ENCODE data around the gene UBE2E3. TPM values are rescaled to one million over a fixed set of nuclear protein-coding genes. Genes with fewer than 3 reads are reported as not detected.

The UBE2E3 gene
- total and polyA plus RNA-seq, 2 experiments from 2014 or later: 111 to 112 TPM

- Mint-ChIP-seq H3K4me3 (no peak overlapping the region), H3K36me3 (ENCODE audit: low read depth) (no peaks in the 10 kb centered on the region), H3K4me1 (peaks cover 12% of the 10 kb centered on the region; the same call in 2 of the 3 replicates), H3K27ac (no peak overlapping the region), H3K9me3 (no peaks in the 10 kb centered on the region), H3K27me3 (ENCODE audit: insufficient read depth, low read depth, poor library complexity) (no peaks in the 10 kb centered on the region)
- H3F3A ChIP-seq (replicated peaks; ENCODE audit: low read depth): no peaks in the 10 kb centered on the region
- H3K4me2 ChIP-seq: no peak overlapping the region
- H3K36me3 ChIP-seq (ENCODE audit: insufficient read depth): no peaks in the 10 kb centered on the region
- H3K27me3 ChIP-seq (ENCODE audit: insufficient read depth): no peaks in the 10 kb centered on the region
- no peak for ATAC-seq
- peaks cover 7% of the 10 kb centered on the region for H3K4me1 ChIP-seq (ENCODE audit: insufficient read depth)
- DNase-seq (ENCODE audit: low spot score): no peak
- no peak overlapping the region for H3K27ac ChIP-seq (ENCODE audit: low read depth)
- H3K79me2 ChIP-seq (replicated peaks; ENCODE audit: insufficient read depth): peaks cover 28% of the 10 kb centered on the region
- H4K20me1 ChIP-seq (replicated peaks; ENCODE audit: insufficient read depth): no peaks in the 10 kb centered on the region
- peaks cover 6% of the 10 kb centered on the region; the same call in 1 of the 2 replicates for H3K9me2 ChIP-seq (ENCODE audit: insufficient read depth)
- H2AFZ ChIP-seq: no peak overlapping the region
- H3K4me3 ChIP-seq: no peak overlapping the region
- no peak for TF ChIP-seq JUNB (IDR thresholded peaks at IDR 0.05; ENCODE audit: unreplicated experiment)
Observed at GRCh38 chr2:181070836-181071200, 90.4 kb downstream of the UBE2E3 start.

- no peak overlapping the region for H2AFZ ChIP-seq
- peaks cover 26% of the 10 kb centered on the region for H3K79me2 ChIP-seq (replicated peaks; ENCODE audit: insufficient read depth)
- H4K20me1 ChIP-seq (replicated peaks; ENCODE audit: insufficient read depth): no peaks in the 10 kb centered on the region
- H3K4me3 ChIP-seq: no peak overlapping the region
- DNase-seq (ENCODE audit: low spot score): no peak
- no peak overlapping the region for H3K27ac ChIP-seq (ENCODE audit: low read depth)
- no peaks in the 10 kb centered on the region for H3K27me3 ChIP-seq (ENCODE audit: insufficient read depth)
- Mint-ChIP-seq H3K4me1 (peaks cover 5% of the 10 kb centered on the region; the same call in 2 of the 3 replicates), H3K27me3 (ENCODE audit: insufficient read depth, low read depth, poor library complexity) (no peaks in the 10 kb centered on the region), H3K27ac (no peak overlapping the region; the same call in 1 of the 2 replicates), H3K4me3 (no peak overlapping the region), H3K9me3 (no peaks in the 10 kb centered on the region), H3K36me3 (ENCODE audit: low read depth) (no peaks in the 10 kb centered on the region)
- ATAC-seq: no peak
- H3K4me2 ChIP-seq: no peak overlapping the region
- no peak for TF ChIP-seq REST (IDR thresholded peaks at IDR 0.05; ENCODE audit: unreplicated experiment)
- TF ChIP-seq ZNF114 (CRISPR knock-in tag; IDR thresholded peaks at IDR 0.05): no peak
- no peak for TF ChIP-seq CREB1 (CRISPR knock-in tag; IDR thresholded peaks at IDR 0.05; ENCODE audit: low read depth)
- TF ChIP-seq EZH2 (IDR thresholded peaks at IDR 0.05; ENCODE audit: low read depth, unreplicated experiment): no peak
- H3K9me2 ChIP-seq (ENCODE audit: insufficient read depth): peaks cover 6% of the 10 kb centered on the region; the same call in 1 of the 2 replicates
- no peaks in the 10 kb centered on the region for H3F3A ChIP-seq (replicated peaks; ENCODE audit: low read depth)
- no peaks in the 10 kb centered on the region for H3K36me3 ChIP-seq (ENCODE audit: insufficient read depth)
- no peaks in the 10 kb centered on the region; the same call in 1 of the 2 replicates for H3K4me1 ChIP-seq (ENCODE audit: insufficient read depth)
Observed at GRCh38 chr2:181072486-181073235, 92.3 kb downstream of the UBE2E3 start.

GRCh38 chr2:181073896-181074295, 93.5 kb downstream of the UBE2E3 start:
- peaks cover 5% of the 10 kb centered on the region; the same call in 2 of the 3 replicates for H3K4me1 Mint-ChIP-seq
- H3F3A ChIP-seq (replicated peaks; ENCODE audit: low read depth): no peaks in the 10 kb centered on the region
- H3K4me3 Mint-ChIP-seq: no peak overlapping the region
- H3K36me3 Mint-ChIP-seq (ENCODE audit: low read depth): no peaks in the 10 kb centered on the region
- H3K4me2 ChIP-seq: no peak overlapping the region
- no peaks in the 10 kb centered on the region for H3K9me3 Mint-ChIP-seq
- H3K27me3 Mint-ChIP-seq (ENCODE audit: insufficient read depth, low read depth, poor library complexity): no peaks in the 10 kb centered on the region
- no peaks in the 10 kb centered on the region for H4K20me1 ChIP-seq (replicated peaks; ENCODE audit: insufficient read depth)
- no peaks in the 10 kb centered on the region for H3K36me3 ChIP-seq (ENCODE audit: insufficient read depth)
- no peak overlapping the region for H3K27ac ChIP-seq (ENCODE audit: low read depth)
- no peak for ATAC-seq
- H2AFZ ChIP-seq: no peak overlapping the region
- H3K9me2 ChIP-seq (ENCODE audit: insufficient read depth): peaks cover 6% of the 10 kb centered on the region; the same call in 1 of the 2 replicates
- no peak overlapping the region for H3K4me3 ChIP-seq
- peaks cover 17% of the 10 kb centered on the region for H3K79me2 ChIP-seq (replicated peaks; ENCODE audit: insufficient read depth)
- no peaks in the 10 kb centered on the region for H3K27me3 ChIP-seq (ENCODE audit: insufficient read depth)
- no peak overlapping the region for H3K27ac Mint-ChIP-seq
- H3K4me1 ChIP-seq (ENCODE audit: insufficient read depth): no peaks in the 10 kb centered on the region; the same call in 1 of the 2 replicates
- no peak for DNase-seq (ENCODE audit: low spot score)
- TF ChIP-seq NANOG (IDR thresholded peaks at IDR 0.05; ENCODE audit: borderline replicate concordance) (no peak), ZNF114 (CRISPR knock-in tag; IDR thresholded peaks at IDR 0.05) (no peak), EZH2 (IDR thresholded peaks at IDR 0.05; ENCODE audit: low read depth, unreplicated experiment) (no peak), STAT1 (IDR thresholded peaks at IDR 0.05; ENCODE audit: unreplicated experiment) (no peak), JUNB (IDR thresholded peaks at IDR 0.05; ENCODE audit: unreplicated experiment) (no peak), REST (IDR thresholded peaks at IDR 0.05; ENCODE audit: unreplicated experiment) (no peak), ETS1 (IDR thresholded peaks at IDR 0.05) (no peak), POLR2AphosphoS5 (IDR thresholded peaks at IDR 0.05; ENCODE audit: low read depth) (no peak)

Data from GM23338 (cell line).